ENCODE results near the gene TSPAN5. TPM values are rescaled to one million over a fixed set of nuclear protein-coding genes. Genes with fewer than 3 reads are reported as not detected.

TSPAN5 gene
- total RNA-seq, 2 donors from 2014 or later: 22.1 to 24.9 TPM

DNA sequence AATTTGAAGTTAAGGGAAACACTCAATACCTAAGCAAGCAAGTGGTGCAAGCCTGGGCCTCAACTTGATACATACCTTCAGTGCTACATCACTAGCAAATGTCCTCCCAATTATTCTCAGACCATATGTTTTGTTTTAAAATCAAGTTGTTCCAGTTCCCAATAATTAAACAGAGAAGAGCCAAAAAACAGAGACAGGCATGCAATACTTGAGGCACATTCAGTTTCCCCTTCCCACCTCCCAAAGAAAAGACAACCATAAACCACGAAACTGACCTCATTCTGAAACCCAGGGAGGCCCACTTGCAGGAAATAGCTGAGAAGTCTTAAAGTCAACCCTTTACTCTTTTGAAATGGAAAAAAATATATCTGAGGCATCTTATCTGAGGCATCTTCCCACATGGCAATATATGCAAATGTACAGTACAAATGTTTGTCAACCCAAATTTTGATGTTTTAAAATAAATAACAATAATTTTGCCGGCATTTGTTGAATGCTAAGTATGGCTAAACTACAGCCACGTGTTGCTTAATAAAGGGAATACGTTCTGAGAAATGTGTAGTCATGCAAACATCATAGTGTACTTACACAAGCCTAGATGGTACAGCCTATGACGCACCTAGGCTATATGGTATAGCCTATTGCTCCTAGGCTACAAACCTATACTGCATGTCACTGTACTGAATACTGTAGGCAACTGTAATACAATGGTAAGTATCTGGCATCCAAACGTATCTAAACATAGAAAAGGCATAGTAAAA lies 147.5 kb downstream of the TSPAN5 start:
- peaks cover 45 to 62% of the 10 kb centered on the region in 2 donors for H3K4me1 Mint-ChIP-seq (ENCODE audit: low read depth in 2 of 2)
- ATAC-seq: peak; percentile 84
- no peaks in the 10 kb centered on the region for H3K9me3 Mint-ChIP-seq
- no peaks in the 10 kb centered on the region for H3K36me3 Mint-ChIP-seq
- DNase-seq (ENCODE audit: low spot score): no peak
- H3K4me3 Mint-ChIP-seq: peak overlapping the region; percentile 75
- H3K27ac Mint-ChIP-seq: peak overlapping the region; percentile 81 to 82
- H3K27me3 Mint-ChIP-seq: no peaks in the 10 kb centered on the region

DNA sequence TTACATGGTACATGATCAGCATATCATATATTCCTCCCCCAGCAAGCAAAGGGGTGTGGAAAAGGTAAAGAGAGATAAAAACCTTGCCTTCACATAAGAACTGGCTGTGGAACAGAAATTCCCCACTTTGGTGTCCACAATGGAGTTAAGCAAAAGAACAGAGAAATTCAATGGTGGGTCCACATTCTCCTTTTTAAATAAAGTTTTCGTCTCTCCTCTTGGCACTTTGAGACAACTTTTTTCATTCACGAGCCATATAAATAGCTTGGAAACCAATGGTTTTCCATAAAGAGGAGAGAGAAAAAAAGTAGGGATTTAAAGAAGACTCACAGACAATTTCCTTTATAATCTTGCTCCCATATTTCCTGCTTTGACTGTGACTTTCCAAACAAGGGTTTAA lies 148.1 kb downstream of the TSPAN5 start:
- H3K4me1 Mint-ChIP-seq (ENCODE audit: low read depth in 2 of 2): peaks cover 42 to 59% of the 10 kb centered on the region in 2 donors
- DNase-seq (ENCODE audit: low spot score) (no peak), ATAC-seq (no peak)
- H3K36me3 Mint-ChIP-seq: no peaks in the 10 kb centered on the region
- no peaks in the 10 kb centered on the region for H3K27me3 Mint-ChIP-seq
- no peaks in the 10 kb centered on the region for H3K9me3 Mint-ChIP-seq
- peak overlapping the region; percentile 81 to 82 for H3K27ac Mint-ChIP-seq
- peak overlapping the region; percentile 75 for H3K4me3 Mint-ChIP-seq

DNA sequence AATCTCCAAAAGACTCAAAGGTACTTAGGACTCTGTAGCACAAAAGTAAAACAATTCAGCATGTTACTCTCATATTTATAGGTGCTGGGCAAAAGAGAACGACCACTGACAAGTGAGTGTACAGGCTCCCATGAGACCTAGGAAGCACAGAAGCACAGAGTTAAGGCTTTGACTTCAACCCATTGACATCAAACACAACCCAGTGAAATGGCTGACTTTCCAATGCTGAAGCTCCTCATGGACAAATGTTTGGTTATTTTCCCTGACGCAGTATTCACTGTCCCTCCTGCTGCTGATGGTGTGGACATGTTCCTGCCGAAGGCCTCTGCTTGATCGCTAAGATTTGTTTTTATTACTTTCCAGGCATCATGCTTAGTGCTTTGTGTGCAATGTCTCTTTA lies 148.7 kb downstream of the TSPAN5 start:
- H3K4me3 Mint-ChIP-seq: peak overlapping the region; percentile 75
- H3K36me3 Mint-ChIP-seq: no peaks in the 10 kb centered on the region
- no peak for ATAC-seq

DNA sequence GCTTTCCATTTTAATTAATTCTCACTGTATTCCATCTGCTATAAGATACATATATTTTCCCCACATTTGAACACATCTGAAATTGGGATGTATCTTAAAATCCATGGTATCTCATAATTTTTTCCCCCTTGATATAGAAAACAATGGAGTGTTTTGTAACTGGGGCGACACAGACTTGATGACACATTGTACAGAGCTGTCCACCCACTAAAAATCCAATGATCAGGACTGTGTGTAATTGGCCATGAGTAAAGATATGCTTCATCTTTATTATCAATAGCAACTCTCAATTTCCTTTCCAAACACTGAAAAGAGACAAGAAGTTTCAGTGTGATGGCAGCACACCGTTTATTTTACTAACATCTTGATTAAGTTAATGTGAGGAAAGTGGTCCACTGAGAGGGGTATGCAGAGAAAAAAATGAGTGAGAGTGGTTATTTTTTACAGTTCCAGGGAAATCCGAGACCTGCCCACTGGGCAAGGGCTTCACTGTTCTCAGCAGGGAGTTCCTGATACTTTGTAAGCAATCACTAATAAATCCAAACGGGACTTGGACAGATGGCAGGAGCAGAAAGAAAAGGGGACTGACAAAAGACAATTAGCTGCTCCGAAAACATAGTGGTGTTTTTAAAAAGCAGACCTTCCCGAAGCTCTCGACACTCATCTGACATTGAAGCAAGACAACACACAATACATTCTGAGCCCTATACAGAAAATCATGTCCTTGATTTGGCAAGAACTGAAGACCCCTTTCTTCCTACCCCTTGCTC lies 149.4 kb downstream of the TSPAN5 start:
- DNase-seq (ENCODE audit: low spot score): no peak
- Mint-ChIP-seq H3K9me3 (no peaks in the 10 kb centered on the region), H3K27ac (peak overlapping the region in 1 of 2 donors; percentile 81), H3K4me1 (ENCODE audit: low read depth in 2 of 2) (peaks cover 41 to 52% of the 10 kb centered on the region in 2 donors), H3K4me3 (no peak overlapping the region), H3K36me3 (no peaks in the 10 kb centered on the region), H3K27me3 (no peaks in the 10 kb centered on the region)
- no peak for ATAC-seq

More for the DNA sequence above, 148.7 kb downstream of the TSPAN5 start:
- Mint-ChIP-seq H3K27ac (peak overlapping the region; percentile 81 to 82), H3K9me3 (no peaks in the 10 kb centered on the region), H3K27me3 (no peaks in the 10 kb centered on the region), H3K4me1 (ENCODE audit: low read depth in 2 of 2) (peaks cover 41 to 55% of the 10 kb centered on the region in 2 donors)
- DNase-seq (ENCODE audit: low spot score): no peak

DNA sequence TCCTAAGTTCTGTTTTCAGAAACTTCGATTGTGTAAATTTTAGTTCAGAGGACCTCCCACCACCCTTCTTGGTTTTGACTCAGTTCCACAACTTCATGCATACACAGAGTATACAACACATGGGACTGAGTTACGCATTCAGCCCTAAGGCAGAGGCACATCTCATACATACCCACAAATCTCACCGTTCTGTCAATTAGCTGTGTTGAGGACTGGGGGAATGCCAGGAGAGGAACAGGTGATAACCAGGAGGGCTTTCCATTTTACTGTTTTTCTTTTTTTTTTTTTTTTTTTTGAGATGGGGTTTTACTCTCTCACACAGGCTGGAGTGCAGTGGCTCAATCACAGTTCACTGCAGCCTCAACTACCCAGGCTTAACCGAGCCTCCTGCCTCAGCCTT lies 150.2 kb downstream of the TSPAN5 start:
- H3K4me3 Mint-ChIP-seq: no peak overlapping the region
- no peaks in the 10 kb centered on the region for H3K9me3 Mint-ChIP-seq
- H3K27ac Mint-ChIP-seq: peak overlapping the region in 1 of 2 donors; percentile 81
- no peak for DNase-seq (ENCODE audit: low spot score)
- H3K36me3 Mint-ChIP-seq: no peaks in the 10 kb centered on the region
- ATAC-seq: no peak
- H3K4me1 Mint-ChIP-seq (ENCODE audit: low read depth in 2 of 2): peaks cover 40 to 51% of the 10 kb centered on the region in 2 donors
- H3K27me3 Mint-ChIP-seq: no peaks in the 10 kb centered on the region

DNA sequence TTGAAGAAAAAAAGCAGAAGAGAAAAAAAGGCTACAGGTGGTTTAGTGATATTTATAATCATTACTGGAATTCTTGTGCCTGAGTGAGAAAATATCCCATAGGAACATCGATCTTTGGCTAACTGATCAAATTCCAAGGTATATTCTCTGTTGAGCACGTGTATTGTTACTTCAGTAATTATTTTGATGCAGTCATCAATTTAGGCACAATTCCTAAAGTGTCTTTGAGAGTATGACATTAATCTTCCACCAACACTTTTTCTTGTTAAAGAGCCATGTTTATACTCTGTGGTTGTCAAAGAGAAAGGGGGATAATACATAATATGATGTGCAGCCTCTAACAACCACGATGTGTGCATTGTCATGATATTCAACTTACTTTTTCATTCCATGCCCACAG lies 151.1 kb downstream of the TSPAN5 start:
- Mint-ChIP-seq H3K9me3 (no peaks in the 10 kb centered on the region), H3K4me1 (ENCODE audit: low read depth in 2 of 2) (peaks cover 35 to 47% of the 10 kb centered on the region in 2 donors)
- no peak for ATAC-seq

DNA sequence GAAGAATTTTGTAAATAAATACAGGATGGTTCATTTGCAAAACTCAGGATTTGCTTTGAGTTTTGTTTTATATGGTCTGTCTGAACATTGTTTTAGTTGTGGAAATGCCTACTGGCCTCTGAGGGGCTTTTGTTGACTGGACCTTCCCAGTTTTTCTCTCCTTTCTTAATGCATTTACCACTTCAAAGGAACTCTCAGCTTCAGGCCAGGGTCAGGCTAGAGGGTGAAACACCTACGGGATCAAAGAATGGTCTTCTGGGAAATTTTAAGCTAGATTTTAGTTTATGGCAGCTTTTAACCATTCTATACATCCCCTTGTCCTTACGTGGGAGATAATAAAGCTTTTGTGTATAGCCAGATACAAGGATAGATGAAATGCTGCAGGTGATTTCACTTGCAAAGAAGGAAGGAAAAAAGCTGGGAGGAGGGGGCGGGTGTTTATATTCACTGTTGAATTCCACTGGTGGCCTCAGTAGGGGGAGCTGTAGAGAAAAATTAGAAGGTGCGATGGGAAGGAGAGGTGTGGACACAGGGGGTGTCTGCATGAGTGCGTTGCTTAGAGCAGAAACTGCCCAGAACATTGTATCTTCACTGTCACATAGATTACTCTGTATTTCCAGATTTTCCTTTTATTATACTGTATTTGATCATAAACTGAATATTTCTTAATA lies 151.8 kb downstream of the TSPAN5 start:
- H3K36me3 Mint-ChIP-seq: peaks cover 5% of the 10 kb centered on the region
- ATAC-seq (no peak), DNase-seq (ENCODE audit: low spot score) (no peak)
- peaks cover 40 to 53% of the 10 kb centered on the region in 2 donors for H3K4me1 Mint-ChIP-seq (ENCODE audit: low read depth in 2 of 2)
- H3K27me3 Mint-ChIP-seq: no peaks in the 10 kb centered on the region
- no peak overlapping the region for H3K27ac Mint-ChIP-seq
- H3K9me3 Mint-ChIP-seq: no peaks in the 10 kb centered on the region
- no peak overlapping the region for H3K4me3 Mint-ChIP-seq

More for the DNA sequence above, 151.1 kb downstream of the TSPAN5 start:
- Mint-ChIP-seq H3K27me3 (no peaks in the 10 kb centered on the region), H3K27ac (no peak overlapping the region), H3K4me3 (no peak overlapping the region), H3K36me3 (no peaks in the 10 kb centered on the region)
- no peak for DNase-seq (ENCODE audit: low spot score)

DNA sequence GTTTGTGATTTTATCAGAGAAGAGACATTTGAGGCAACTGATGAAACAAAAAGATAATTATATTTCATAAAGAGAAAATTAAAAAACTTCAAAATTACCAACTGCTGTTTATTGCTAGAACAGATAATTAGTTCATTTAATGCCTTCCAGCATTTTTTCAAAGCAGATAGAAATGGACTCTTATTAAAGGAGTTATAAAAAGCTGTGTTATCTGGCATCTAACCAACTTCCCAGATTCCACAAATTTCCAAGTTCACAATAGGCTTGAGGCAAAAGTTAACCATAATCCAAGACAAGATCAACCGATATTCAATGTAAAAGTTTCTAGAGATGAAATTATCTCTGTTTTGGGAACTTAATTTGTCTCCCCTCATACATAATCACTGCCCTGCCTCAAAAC lies 152.4 kb downstream of the TSPAN5 start:
- Mint-ChIP-seq H3K27me3 (no peaks in the 10 kb centered on the region), H3K4me3 (no peak overlapping the region), H3K36me3 (peaks cover 12% of the 10 kb centered on the region), H3K4me1 (ENCODE audit: low read depth in 2 of 2) (peaks cover 43 to 54% of the 10 kb centered on the region in 2 donors), H3K9me3 (peaks cover 3% of the 10 kb centered on the region), H3K27ac (no peak overlapping the region)
- ATAC-seq (no peak), DNase-seq (ENCODE audit: low spot score) (no peak)

DNA sequence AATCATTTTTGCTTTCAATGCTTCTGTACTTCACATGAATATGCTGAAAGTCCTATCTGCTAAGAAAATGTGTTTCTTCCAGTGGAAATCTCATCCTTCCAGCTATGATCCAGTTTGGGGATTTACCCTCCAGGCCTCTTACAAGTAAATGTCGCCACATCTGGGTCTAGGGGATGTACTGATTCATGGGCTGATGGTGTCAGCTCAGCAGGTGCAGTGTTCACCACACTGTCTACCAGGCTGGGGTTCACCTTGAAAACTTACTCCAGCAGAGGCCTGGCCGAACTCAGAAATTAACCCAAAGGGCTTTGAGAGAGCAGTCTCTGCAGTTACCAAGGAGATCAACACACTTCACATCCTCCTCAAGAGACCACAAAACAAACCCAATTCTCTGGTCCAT lies 154.3 kb downstream of the TSPAN5 start:
- peaks cover 27 to 35% of the 10 kb centered on the region in 2 donors for H3K4me1 Mint-ChIP-seq (ENCODE audit: low read depth in 2 of 2)
- peaks cover 3% of the 10 kb centered on the region for H3K9me3 Mint-ChIP-seq
- H3K27ac Mint-ChIP-seq: no peak overlapping the region
- ATAC-seq (no peak), DNase-seq (ENCODE audit: low spot score) (no peak)
- H3K36me3 Mint-ChIP-seq: peaks cover 12% of the 10 kb centered on the region
- no peak overlapping the region for H3K4me3 Mint-ChIP-seq
- H3K27me3 Mint-ChIP-seq: no peaks in the 10 kb centered on the region

DNA sequence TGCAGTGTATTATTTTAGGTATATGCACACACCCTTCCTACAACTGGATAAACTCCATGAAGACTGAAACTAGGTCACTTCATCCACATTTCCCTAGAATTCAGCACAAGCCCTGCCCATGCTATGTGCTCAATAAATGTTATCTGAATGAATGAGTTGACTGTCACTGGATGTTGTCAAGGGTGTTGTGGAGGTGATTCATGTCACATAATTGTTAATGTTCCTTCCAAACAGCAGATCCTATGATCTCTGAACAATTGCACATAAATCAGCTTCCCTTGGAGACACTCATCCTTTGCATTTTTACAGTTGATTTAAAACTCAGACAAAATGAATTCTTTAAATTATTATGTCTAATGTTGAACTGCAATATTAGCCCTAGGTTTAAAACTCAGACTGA lies 154.7 kb downstream of the TSPAN5 start:
- H3K36me3 Mint-ChIP-seq: peaks cover 12% of the 10 kb centered on the region
- H3K27ac Mint-ChIP-seq: no peak overlapping the region
- H3K9me3 Mint-ChIP-seq: peaks cover 3% of the 10 kb centered on the region
- DNase-seq (ENCODE audit: low spot score) (no peak), ATAC-seq (no peak)
- H3K4me3 Mint-ChIP-seq: no peak overlapping the region
- peaks cover 23 to 31% of the 10 kb centered on the region in 2 donors for H3K4me1 Mint-ChIP-seq (ENCODE audit: low read depth in 2 of 2)
- H3K27me3 Mint-ChIP-seq: no peaks in the 10 kb centered on the region

DNA sequence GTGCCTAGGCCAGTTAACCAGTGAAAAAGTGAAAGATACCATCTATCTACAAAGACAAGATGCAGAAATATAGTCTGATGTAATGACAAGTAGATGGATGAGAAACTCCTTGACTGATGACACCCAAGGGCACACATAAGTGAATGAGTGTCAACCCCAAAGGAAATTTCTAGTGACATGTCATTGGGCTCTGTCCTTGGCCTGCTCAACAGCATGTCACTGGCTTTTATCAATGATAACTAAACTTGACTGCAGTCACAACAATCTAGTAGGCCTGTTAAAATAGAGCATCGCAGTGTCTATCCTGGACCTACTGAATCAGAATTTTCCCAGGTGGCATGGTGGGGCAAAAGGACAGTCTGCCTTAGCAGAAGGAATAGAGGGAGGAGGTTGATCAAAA lies 155.8 kb downstream of the TSPAN5 start:
- Mint-ChIP-seq H3K27me3 (no peaks in the 10 kb centered on the region), H3K27ac (no peak overlapping the region), H3K9me3 (peaks cover 3% of the 10 kb centered on the region), H3K36me3 (peaks cover 12% of the 10 kb centered on the region), H3K4me3 (no peak overlapping the region), H3K4me1 (ENCODE audit: low read depth in 2 of 2) (peaks cover 27 to 30% of the 10 kb centered on the region in 2 donors)
- no peak for DNase-seq (ENCODE audit: low spot score)
- ATAC-seq: no peak

DNA sequence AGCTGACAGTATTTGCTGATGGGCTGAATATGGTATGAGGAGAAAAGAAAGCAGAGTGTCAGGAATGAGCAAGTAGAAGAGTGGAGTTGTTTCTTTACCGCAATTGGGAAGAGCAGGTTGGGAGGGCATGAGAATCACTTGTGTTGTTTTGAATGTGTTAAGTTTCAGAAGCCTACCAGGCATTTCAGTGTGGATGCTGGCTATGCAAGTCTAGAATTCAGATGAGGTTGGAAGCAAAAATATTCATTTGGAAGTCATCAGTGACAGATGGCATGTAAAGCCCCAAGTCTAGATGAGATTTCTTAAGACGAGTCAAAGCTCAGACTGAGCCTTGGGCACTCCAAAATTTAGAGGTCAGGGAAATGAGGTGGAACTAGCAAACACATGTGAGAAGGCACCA lies 156.4 kb downstream of the TSPAN5 start:
- no peak overlapping the region for H3K4me3 Mint-ChIP-seq
- H3K27ac Mint-ChIP-seq: peak overlapping the region in 1 of 2 donors; percentile 13
- no peak for DNase-seq (ENCODE audit: low spot score)
- ATAC-seq: no peak
- H3K36me3 Mint-ChIP-seq: peaks cover 12% of the 10 kb centered on the region
- no peaks in the 10 kb centered on the region for H3K27me3 Mint-ChIP-seq
- H3K4me1 Mint-ChIP-seq (ENCODE audit: low read depth in 2 of 2): peaks cover 25 to 30% of the 10 kb centered on the region in 2 donors
- peaks cover 3% of the 10 kb centered on the region for H3K9me3 Mint-ChIP-seq

DNA sequence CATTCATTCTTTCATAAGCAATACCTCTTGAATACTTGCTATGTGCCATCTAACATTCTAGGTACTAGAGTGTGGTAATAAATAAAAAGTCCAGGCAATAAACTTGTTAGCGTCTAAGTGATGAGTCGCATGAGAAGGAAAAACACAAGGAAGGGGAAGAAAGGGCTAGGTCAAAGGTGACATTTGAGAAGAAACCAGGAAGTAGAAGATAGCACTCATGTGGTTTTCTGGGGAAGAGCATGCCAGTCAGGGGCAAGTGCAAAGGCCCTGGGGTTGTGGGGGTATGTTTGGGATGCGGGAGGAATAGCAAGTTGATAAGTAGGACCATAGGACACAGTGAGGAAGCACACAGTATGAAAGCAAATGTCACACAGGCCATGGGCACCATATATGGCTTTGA lies 157.0 kb downstream of the TSPAN5 start:
- peaks cover 24 to 30% of the 10 kb centered on the region in 2 donors for H3K4me1 Mint-ChIP-seq (ENCODE audit: low read depth in 2 of 2)
- peaks cover 3% of the 10 kb centered on the region for H3K9me3 Mint-ChIP-seq
- ATAC-seq: no peak
- H3K4me3 Mint-ChIP-seq: no peak overlapping the region
- peaks cover 12% of the 10 kb centered on the region for H3K36me3 Mint-ChIP-seq
- DNase-seq (ENCODE audit: low spot score): no peak
- H3K27ac Mint-ChIP-seq: peak overlapping the region in 1 of 2 donors; percentile 29
- no peaks in the 10 kb centered on the region for H3K27me3 Mint-ChIP-seq

DNA sequence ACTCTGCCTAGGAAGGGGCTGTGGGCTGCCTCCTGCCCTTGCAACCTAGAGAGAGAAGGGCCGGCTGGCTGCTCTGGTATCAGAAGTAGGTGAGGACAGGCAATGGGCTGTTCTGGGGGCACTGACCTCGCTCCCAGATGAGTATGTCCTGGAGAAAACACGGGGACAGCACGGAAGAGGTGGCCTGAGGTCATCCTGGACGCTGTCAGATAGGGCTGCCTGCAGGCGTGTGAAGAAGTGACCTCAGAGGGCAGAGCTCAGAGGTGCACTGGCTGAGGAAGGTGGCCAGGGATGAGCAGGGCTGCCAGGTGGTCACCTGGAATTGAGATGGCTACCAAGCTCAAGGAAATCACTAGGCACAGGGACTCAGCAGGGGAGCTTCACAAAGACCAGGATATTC lies 159.6 kb downstream of the TSPAN5 start:
- H3K9me3 Mint-ChIP-seq: peaks cover 3% of the 10 kb centered on the region

More for the DNA sequence above, 159.6 kb downstream of the TSPAN5 start:
- DNase-seq (ENCODE audit: low spot score) (no peak), ATAC-seq (peak in 1 of 2 donors; percentile 34)
- peaks cover 12% of the 10 kb centered on the region for H3K36me3 Mint-ChIP-seq
- H3K27ac Mint-ChIP-seq: no peak overlapping the region
- H3K27me3 Mint-ChIP-seq: no peaks in the 10 kb centered on the region
- peaks cover 19 to 21% of the 10 kb centered on the region in 2 donors for H3K4me1 Mint-ChIP-seq (ENCODE audit: low read depth in 2 of 2)
- no peak overlapping the region for H3K4me3 Mint-ChIP-seq
